Measurements from ENCODE around the gene SPX.

Gene SPX

GRCh38 chr12:21545557-21545956, 19.5 kb downstream of the SPX start:
- no peak overlapping the region for H3K4me3 ChIP-seq (replicated peaks; ENCODE audit: low read depth, low read length)
- DNase-seq (ENCODE audit: low read depth) = no peak
- TF ChIP-seq, protein P1, sequence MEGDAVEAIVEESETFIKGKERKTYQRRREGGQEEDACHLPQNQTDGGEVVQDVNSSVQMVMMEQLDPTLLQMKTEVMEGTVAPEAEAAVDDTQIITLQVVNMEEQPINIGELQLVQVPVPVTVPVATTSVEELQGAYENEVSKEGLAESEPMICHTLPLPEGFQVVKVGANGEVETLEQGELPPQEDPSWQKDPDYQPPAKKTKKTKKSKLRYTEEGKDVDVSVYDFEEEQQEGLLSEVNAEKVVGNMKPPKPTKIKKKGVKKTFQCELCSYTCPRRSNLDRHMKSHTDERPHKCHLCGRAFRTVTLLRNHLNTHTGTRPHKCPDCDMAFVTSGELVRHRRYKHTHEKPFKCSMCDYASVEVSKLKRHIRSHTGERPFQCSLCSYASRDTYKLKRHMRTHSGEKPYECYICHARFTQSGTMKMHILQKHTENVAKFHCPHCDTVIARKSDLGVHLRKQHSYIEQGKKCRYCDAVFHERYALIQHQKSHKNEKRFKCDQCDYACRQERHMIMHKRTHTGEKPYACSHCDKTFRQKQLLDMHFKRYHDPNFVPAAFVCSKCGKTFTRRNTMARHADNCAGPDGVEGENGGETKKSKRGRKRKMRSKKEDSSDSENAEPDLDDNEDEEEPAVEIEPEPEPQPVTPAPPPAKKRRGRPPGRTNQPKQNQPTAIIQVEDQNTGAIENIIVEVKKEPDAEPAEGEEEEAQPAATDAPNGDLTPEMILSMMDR (IDR thresholded peaks at IDR 0.05; ENCODE audit: low read length, missing control alignments) = no peak

GRCh38 chr12:21546716-21547115, 20.6 kb downstream of the SPX start:
- TF ChIP-seq, protein P1 (IDR thresholded peaks at IDR 0.05; ENCODE audit: low read length, missing control alignments) = no peak
- no peak for DNase-seq (ENCODE audit: low read depth)
- H3K4me3 ChIP-seq (replicated peaks; ENCODE audit: low read depth, low read length) = no peak overlapping the region

DNA sequence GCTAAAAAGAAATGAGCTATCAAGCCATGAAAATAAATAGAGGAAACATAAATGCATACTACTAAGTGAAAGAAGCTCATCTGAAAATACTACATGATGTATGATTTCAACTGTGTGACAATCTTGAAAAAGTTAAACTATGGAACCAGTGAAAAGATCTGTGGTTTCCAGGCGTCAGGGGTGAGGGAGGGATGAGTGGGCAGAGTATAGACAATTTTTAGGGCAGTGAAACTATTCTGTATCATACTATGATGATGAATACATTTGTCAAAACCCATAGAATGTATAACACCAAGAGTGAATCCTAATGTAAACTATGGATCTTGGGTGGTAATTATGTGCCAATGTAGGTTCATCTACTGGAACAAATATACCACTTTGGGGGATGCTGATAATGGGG, 21.3 kb downstream of the SPX start:
- TF ChIP-seq, protein P1 (IDR thresholded peaks at IDR 0.05; ENCODE audit: low read length, missing control alignments) = no peak
- no peak for DNase-seq (ENCODE audit: low read depth)
- no peak overlapping the region for H3K4me3 ChIP-seq (replicated peaks; ENCODE audit: low read depth, low read length)

DNA sequence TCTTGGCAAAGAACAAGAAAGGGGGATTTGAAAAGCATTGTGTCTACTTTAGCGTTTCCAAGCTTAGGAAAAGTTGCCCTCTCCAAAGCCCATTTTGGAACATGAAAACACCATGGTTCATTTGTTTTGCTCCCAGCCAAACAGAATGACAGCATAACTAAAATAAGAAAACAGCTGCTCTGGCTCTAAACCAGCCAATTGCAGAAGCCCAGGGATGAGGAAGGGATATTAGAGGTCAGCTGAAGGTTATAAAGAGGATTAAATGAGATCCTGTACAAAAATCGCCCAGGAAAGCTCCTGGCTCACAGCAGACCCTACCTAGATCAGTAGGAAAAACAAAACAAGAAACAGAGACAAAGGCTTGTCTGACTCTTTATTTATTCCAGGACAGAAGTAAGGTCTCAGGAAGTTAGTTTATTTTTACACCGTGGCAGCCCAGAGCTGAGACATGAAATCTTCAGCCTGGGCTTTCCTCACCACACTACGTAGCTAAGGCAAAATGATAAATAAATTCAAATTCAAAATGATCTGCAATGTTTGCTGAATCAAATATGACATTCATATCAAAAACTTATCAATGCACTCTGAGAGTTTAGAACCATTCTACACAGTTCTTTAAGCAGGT, 25.9 kb downstream of the SPX start:
- DNase-seq (ENCODE audit: low read depth) = peak; percentile 11
- no peak overlapping the region for H3K4me3 ChIP-seq (replicated peaks; ENCODE audit: low read depth, low read length)
- TF ChIP-seq, protein P1 (IDR thresholded peaks at IDR 0.05; ENCODE audit: low read length, missing control alignments) = no peak

DNA sequence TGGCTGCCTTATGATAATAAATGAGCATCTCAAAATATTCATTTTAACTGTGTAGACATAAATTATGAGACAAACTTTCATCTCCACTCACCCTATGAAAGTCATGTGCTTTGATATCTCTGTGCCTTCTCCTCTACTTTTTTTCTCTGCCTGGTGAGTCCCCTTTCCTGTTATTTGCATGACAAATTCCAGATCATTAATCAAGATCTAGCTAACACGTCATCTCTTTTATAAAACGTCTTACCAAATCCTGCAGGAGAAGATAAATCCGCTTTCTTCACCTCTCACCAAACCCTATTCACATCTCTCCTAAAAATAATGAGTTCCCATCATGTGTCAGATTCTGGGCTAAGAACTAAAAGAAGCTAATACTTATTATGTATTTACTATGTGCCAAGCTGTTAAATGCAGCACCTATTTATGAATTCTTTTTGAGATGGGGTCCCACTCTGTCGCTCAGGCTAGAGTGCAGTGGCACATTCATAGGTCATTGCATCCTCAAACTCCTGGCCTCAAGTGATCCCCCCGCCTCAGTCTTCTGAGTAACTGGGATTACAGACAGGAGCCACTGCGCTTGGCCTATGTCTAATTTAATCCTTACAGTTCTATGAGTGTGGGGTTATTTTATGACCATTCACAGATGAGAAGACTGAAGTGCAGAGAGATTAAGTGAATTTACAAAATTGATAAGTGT, 26.7 kb downstream of the SPX start:
- DNase-seq (ENCODE audit: low read depth) = no peak
- H3K4me3 ChIP-seq (replicated peaks; ENCODE audit: low read depth, low read length) = no peak overlapping the region
- TF ChIP-seq, protein P1 (IDR thresholded peaks at IDR 0.05; ENCODE audit: low read length, missing control alignments) = no peak

- TF ChIP-seq, protein P1 (IDR thresholded peaks at IDR 0.05; ENCODE audit: low read length, missing control alignments) = no peak
- DNase-seq (ENCODE audit: low read depth) = no peak
Measured at GRCh38 chr12:21553329-21553675, 27.2 kb downstream of the SPX start.

More at GRCh38 chr12:21553329-21553675, 27.2 kb downstream of the SPX start:
- H3K4me3 ChIP-seq (replicated peaks; ENCODE audit: low read depth, low read length) = no peak overlapping the region
